ENCODE measurements around the gene ATP2B3. TPM values are rescaled to one million over a fixed set of nuclear protein-coding genes. Genes with fewer than 3 reads are reported as not detected.
A peak's percentile ranks its signal among the peaks of the same experiment; 100 is the strongest.

The ATP2B3 gene
- total RNA-seq, 4 donors from 2014 or later: not detected

DNA sequence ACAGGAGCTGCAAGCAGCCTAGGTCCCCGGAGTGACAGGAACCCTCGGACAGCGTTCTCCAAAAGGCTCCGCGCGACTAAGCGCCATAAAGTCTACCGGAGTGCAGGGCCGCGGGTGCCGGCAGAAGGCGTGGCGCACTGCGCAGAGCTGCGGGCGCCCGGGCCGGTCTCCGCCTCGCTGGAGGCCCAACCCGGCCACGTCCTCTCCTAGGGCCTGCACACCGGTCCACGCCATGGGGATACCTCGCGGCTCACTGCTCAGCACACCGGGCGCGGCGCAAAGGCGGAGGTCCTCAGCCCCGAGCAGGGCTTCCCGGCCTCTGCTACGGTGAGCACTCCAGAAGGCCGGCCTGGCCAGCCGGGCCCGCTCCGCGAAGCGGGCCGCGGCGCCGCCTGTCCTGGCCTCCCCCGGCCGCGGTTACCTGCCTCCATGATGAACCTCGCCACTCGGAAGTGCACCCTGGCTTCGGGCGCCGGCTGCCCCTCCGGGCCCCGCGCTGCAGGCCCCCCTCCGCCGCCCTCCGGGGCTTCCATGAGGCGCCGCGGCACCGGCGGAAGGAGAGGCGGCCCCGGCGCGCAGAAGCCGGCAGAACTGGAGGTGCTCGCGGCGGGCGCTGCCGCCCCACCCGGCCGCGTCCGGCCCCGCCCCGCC is 81.2 kb downstream of the ATP2B3 start, which contains the start of gene CCNQ:
TSS of gene CCNQ (minus strand) at position 599 of the 651 bp plus-strand sequence. CDS start at position 533, 66 bp downstream.
- peaks cover 0 to 4% of the 10 kb centered on the region in 2 donors for H3K4me1 ChIP-seq
- intact Hi-C loops (cut with DNase I): no loop called here
- DNase-seq: peak; percentile 17 to 25
- no peaks in the 10 kb centered on the region for H3K27me3 ChIP-seq
- no peaks in the 10 kb centered on the region for H3K36me3 ChIP-seq
- peak within 1 kb of the TSS in 2 of 3 donors; percentile 33 to 63 for H3K4me3 ChIP-seq (replicated peaks in 1 of 3)
- H3K27ac ChIP-seq: peak within 1 kb of the TSS in 1 of 3 donors; percentile 17
- WGBS, 2 donors: no CpG with 5 or more reads among the region's 79 CpGs
- TF ChIP-seq POLR2A (IDR thresholded peaks at IDR 0.05): peak in 1 of 2 donors; percentile 62
- TF ChIP-seq, protein P1, sequence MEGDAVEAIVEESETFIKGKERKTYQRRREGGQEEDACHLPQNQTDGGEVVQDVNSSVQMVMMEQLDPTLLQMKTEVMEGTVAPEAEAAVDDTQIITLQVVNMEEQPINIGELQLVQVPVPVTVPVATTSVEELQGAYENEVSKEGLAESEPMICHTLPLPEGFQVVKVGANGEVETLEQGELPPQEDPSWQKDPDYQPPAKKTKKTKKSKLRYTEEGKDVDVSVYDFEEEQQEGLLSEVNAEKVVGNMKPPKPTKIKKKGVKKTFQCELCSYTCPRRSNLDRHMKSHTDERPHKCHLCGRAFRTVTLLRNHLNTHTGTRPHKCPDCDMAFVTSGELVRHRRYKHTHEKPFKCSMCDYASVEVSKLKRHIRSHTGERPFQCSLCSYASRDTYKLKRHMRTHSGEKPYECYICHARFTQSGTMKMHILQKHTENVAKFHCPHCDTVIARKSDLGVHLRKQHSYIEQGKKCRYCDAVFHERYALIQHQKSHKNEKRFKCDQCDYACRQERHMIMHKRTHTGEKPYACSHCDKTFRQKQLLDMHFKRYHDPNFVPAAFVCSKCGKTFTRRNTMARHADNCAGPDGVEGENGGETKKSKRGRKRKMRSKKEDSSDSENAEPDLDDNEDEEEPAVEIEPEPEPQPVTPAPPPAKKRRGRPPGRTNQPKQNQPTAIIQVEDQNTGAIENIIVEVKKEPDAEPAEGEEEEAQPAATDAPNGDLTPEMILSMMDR (IDR thresholded peaks at IDR 0.05): no peak
- no peaks in the 10 kb centered on the region for H3K9me3 ChIP-seq

DNA sequence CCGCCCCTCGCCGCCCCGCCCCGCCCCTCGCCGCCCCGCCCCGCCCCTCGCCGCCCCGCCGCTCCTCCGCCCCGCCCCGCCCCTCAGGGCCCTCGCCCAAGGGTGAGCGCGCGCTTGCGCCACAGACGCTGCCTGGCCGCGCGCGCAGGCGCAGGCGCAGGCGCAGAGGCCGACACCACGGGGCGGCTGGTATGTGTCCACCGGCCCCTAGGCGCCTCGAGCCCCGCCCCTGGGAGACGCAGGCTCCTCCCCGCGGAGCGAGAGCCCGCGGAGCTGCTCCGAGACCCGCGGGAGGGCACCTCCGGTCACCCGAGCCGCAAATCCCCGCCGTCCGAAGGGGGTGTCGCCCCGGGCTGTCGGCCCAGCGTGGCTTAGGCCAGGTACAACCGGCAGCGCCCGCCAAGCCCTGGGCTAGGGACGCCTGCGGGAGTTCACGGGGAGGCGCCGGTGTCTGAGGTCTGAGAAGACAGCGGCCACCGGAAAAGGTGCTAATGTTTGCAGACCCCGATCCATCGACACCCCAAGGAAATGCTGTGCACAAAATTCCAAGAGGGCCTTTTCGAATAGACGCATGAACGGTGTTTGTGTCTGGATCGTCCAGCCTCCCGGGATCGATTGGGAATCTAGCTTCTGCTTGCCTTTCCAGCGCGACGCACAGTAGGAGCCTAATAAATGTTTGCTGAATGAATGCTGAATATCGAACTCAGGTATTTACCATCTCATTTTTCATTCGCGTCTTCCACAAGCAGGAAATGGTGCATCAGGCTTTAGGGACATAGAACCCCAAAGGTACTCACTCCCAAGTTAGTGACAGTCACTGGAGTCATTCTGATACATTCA is 82.0 kb downstream of the ATP2B3 start:
- no peaks in the 10 kb centered on the region for H3K9me3 ChIP-seq
- H3K27ac ChIP-seq: no peak overlapping the region
- peaks cover 0 to 4% of the 10 kb centered on the region in 2 donors for H3K4me1 ChIP-seq
- no peak for TF ChIP-seq POLR2A (IDR thresholded peaks at IDR 0.05)
- TF ChIP-seq, protein P1 (IDR thresholded peaks at IDR 0.05): peak in 1 of 6 experiments; percentile 6
- H3K4me3 ChIP-seq (replicated peaks in 1 of 3): peak overlapping the region in 1 of 3 donors; percentile 42
- WGBS, 2 donors: 0 to 3% methylated on average over 6 to 19 of the region's 79 CpGs
- H3K36me3 ChIP-seq: no peaks in the 10 kb centered on the region
- intact Hi-C loops (cut with DNase I): no loop called here
- no peaks in the 10 kb centered on the region for H3K27me3 ChIP-seq
- DNase-seq: peak; percentile 89 to 91

DNA sequence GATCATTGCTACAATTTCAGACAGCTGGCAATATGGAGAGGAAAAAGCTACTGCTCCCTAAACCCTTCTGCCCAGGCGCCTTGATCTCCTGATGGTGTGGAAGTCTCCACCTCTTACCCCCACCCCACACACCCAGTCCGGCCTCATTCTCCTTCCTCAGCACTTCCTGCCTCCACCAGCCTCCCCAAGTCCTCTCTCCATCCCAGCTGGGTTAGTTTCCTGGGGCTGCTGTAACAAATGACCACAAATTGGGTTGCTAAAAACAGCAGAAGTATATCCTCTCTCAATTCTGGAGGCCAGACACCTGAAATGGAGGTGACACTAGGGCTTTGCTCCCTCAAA is 82.6 kb downstream of the ATP2B3 start:
- Histone ChIP-seq H3K4me1 (peaks cover 0 to 4% of the 10 kb centered on the region in 2 donors), H3K4me3 (replicated peaks in 1 of 3) (peak overlapping the region in 1 of 3 donors; percentile 42), H3K27me3 (no peaks in the 10 kb centered on the region), H3K36me3 (no peaks in the 10 kb centered on the region), H3K9me3 (no peaks in the 10 kb centered on the region), H3K27ac (no peak overlapping the region)
- WGBS, 2 donors: 22 to 31% methylated on average over 2 of the region's 2 CpGs
- no peak for DNase-seq
- TF ChIP-seq POLR2A (IDR thresholded peaks at IDR 0.05): no peak
- TF ChIP-seq, protein P1 (IDR thresholded peaks at IDR 0.05): no peak
- intact Hi-C loops (cut with DNase I): no loop called here

DNA sequence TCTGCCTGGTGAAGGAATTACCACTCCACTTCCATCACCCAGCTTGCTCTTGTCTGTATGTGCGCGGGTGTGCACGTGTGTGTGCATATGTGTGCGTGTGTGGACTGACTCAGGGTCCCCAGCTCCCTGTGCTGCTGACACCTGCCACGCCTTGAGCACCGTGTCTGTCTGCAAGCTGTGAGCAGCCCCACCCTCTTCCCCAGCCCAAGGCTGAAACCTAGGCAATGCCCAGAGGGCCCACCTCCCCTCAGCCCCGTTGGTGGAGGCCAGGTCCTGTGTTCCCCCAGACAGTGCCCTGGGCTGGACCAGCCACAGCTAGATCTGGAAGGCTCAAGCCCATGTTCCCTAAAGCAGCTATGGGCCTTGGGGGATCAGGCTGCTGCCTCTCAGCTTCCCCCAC is 83.5 kb downstream of the ATP2B3 start:
- WGBS, 2 donors: 96 to 100% methylated on average over 1 to 5 of the region's 7 CpGs
- Histone ChIP-seq H3K4me3 (replicated peaks in 1 of 3) (no peak overlapping the region), H3K9me3 (no peaks in the 10 kb centered on the region), H3K27ac (no peak overlapping the region), H3K27me3 (no peaks in the 10 kb centered on the region), H3K36me3 (no peaks in the 10 kb centered on the region), H3K4me1 (peaks cover 0 to 4% of the 10 kb centered on the region in 2 donors)
- DNase-seq: no peak
- TF ChIP-seq, protein P1 (IDR thresholded peaks at IDR 0.05): no peak
- TF ChIP-seq POLR2A (IDR thresholded peaks at IDR 0.05): no peak
- intact Hi-C loops (cut with DNase I): no loop called here
